Measurements from ENCODE around the gene MRNIP.

GRCh38 chr5:179837076-179838011, 21.3 kb downstream of the MRNIP start:
- TF ChIP-seq YY1 (IDR thresholded peaks at IDR 0.05; ENCODE audit: insufficient read depth, insufficient read length) (no peak), ZNF274 (IDR thresholded peaks at IDR 0.05; ENCODE audit: low read depth, low read length) (no peak), SUZ12 (IDR thresholded peaks at IDR 0.05; ENCODE audit: extremely low read depth, insufficient read depth, insufficient read length) (no peak)
